SK-N-SH (cell line): ENCODE measurements around the gene TMIGD3. TPM values are rescaled to one million over a fixed set of nuclear protein-coding genes. Genes with fewer than 3 reads are reported as not detected.
A peak's percentile ranks its signal among the peaks of the same experiment; 100 is the strongest.

Source experiments
- CTCF ChIA-PET: fragments of 300-600, 350-600 bp; formaldehyde crosslinking; extraction: SDS; loops from one replicate; lab custom pipeline; 2021; lab: Yijun Ruan, JAX
- POLR2A ChIA-PET: fragments of 350-600 bp; sonication (Branson Sonifier 250); formaldehyde crosslinking; extraction: SDS; loops from one replicate; lab custom pipeline; 2020; ENCODE audit warnings: antibody characterized with exemption, inconsistent platforms; lab: Yijun Ruan, JAX
- DNase-seq: peaks from one replicate; pipeline ENCODE4 v3.0.0; 2012
- H2AFZ ChIP-seq: fragments of 200-600 bp; sonication (generic); 2 replicates; pipeline ENCODE4 v1.8.1; 2016; ENCODE audit warnings: antibody characterized with exemption, mild to moderate bottlenecking, low read depth
- H3F3A ChIP-seq: fragments of 200-600 bp; sonication (generic); replicated peaks from 2 replicates; pipeline ENCODE3; 2016; ENCODE audit warnings: antibody characterized with exemption, mild to moderate bottlenecking; ENCODE audit not compliant: insufficient read depth
- H3K27ac ChIP-seq, 2 experiments: fragments of 200-500 bp in 1 of 2; fragments of 200-600 bp in 1 of 2; sonication (Bioruptor generic) in 1 of 2; sonication (generic), shearing (Covaris generic) in 1 of 2; 2 replicates each; pipeline versions ENCODE4 v1.5.1 to v1.6.1; 2014 to 2016; ENCODE audit warnings: low read depth in 2 of 2, inconsistent platforms in 1 of 2, low read length in 1 of 2, mild to moderate bottlenecking in 1 of 2, mixed read lengths in 1 of 2
- H3K27me3 ChIP-seq: fragments of 200-600 bp; sonication (generic), shearing (Covaris generic); 2 replicates; pipeline ENCODE4 v1.6.1; 2016; ENCODE audit warnings: mixed run types; ENCODE audit not compliant: insufficient read depth
- H3K36me3 ChIP-seq, 2 experiments: fragments of 200-500 bp in 1 of 2; fragments of 200-600 bp in 1 of 2; sonication (Bioruptor generic) in 1 of 2; sonication (generic) in 1 of 2; replicated peaks in 1 of 2; 2 replicates each; pipeline versions ENCODE3 to v1.5.1; 2014 to 2016; ENCODE audit warnings: low read length in 1 of 2, mild to moderate bottlenecking in 1 of 2; ENCODE audit not compliant: insufficient read depth in 2 of 2, control insufficient read depth in 1 of 2
- H3K4me1 ChIP-seq, 2 experiments: fragments of 200-500 bp in 1 of 2; fragments of 200-600 bp in 1 of 2; sonication (Bioruptor generic) in 1 of 2; sonication (generic), shearing (Covaris generic) in 1 of 2; 2 replicates each; pipeline versions ENCODE4 v1.5.1 to v1.6.1; 2014 to 2016; ENCODE audit warnings: low read depth in 1 of 2, low read length in 1 of 2, mixed run types in 1 of 2; ENCODE audit not compliant: insufficient read depth in 2 of 2, control insufficient read depth in 1 of 2
- H3K4me2 ChIP-seq: fragments of 200-600 bp; sonication (generic), shearing (Covaris generic); 2 replicates; pipeline ENCODE4 v1.6.1; 2017; ENCODE audit warnings: mixed run types
- H3K4me3 ChIP-seq, 2 experiments: fragments of 200-500 bp in 1 of 2; fragments of 200-600 bp in 1 of 2; sonication (Bioruptor generic) in 1 of 2; sonication (generic), shearing (Covaris generic) in 1 of 2; 2 replicates each; pipeline versions ENCODE4 v1.5.1 to v1.8.1; 2014 to 2016; ENCODE audit warnings: low read depth in 2 of 2, inconsistent platforms in 1 of 2, low read length in 1 of 2, mild to moderate bottlenecking in 1 of 2, mixed read lengths in 1 of 2, moderate library complexity in 1 of 2
- H3K79me2 ChIP-seq: fragments of 200-600 bp; sonication (generic); 2 replicates; pipeline ENCODE4 v1.8.1; 2017; ENCODE audit warnings: mild to moderate bottlenecking; ENCODE audit not compliant: insufficient read depth
- H3K9ac ChIP-seq: fragments of 200-600 bp; sonication (generic); 2 replicates; pipeline ENCODE4 v1.6.1; 2017; ENCODE audit warnings: mixed run types
- H3K9me2 ChIP-seq: fragments of 200-600 bp; sonication (generic); 2 replicates; pipeline ENCODE4 v1.6.1; 2017; ENCODE audit warnings: mixed run types
- H3K9me3 ChIP-seq: fragments of 200-600 bp; sonication (generic); 2 replicates; pipeline ENCODE4 v1.6.1; 2017; ENCODE audit warnings: mixed run types, mild to moderate bottlenecking, moderate library complexity
- H4K20me1 ChIP-seq: fragments of 200-600 bp; sonication (generic); 2 replicates; pipeline ENCODE4 v1.6.1; 2017; ENCODE audit warnings: mild to moderate bottlenecking, mixed run types; ENCODE audit not compliant: insufficient read depth
- ELF1 ChIP-seq: IDR thresholded peaks from 2 replicates; pipeline ENCODE4 v1.4.0; 2012
- EP300 ChIP-seq, 2 experiments: IDR thresholded peaks; 2 replicates each; pipeline versions ENCODE4 v1.4.0 to v1.6.1; 2012; ENCODE audit warnings: borderline replicate concordance in 1 of 2, low read depth in 1 of 2, low read length in 1 of 2
- EZH2phosphoT487 ChIP-seq: fragments of 200-600 bp; sonication (generic); IDR thresholded peaks from 2 replicates; pipeline ENCODE4 v1.6.1; 2017; ENCODE audit warnings: low read depth, mixed run types, mild to moderate bottlenecking, antibody characterized with exemption, moderate library complexity, borderline replicate concordance
- FOXM1 ChIP-seq: IDR thresholded peaks from 2 replicates; pipeline ENCODE4 v1.4.0; 2012; ENCODE audit warnings: low read depth, mild to moderate bottlenecking
- GABPA ChIP-seq: IDR thresholded peaks from 2 replicates; pipeline ENCODE4 v1.4.0; 2012; ENCODE audit warnings: low read depth, mild to moderate bottlenecking
- GATA2 ChIP-seq: sonication (generic); formaldehyde crosslinking; IDR thresholded peaks from 2 replicates; pipeline ENCODE4 v1.5.0; 2020; ENCODE audit warnings: mild to moderate bottlenecking, missing genetic modification reagents
- JUND ChIP-seq: IDR thresholded peaks from 2 replicates; pipeline ENCODE4 v1.4.0; 2012
- MEF2A ChIP-seq: IDR thresholded peaks from 2 replicates; pipeline ENCODE4 v1.4.0; 2012; ENCODE audit warnings: low read depth, borderline replicate concordance
- NFIC ChIP-seq: IDR thresholded peaks from 2 replicates; pipeline ENCODE4 v1.4.0; 2012; ENCODE audit warnings: borderline replicate concordance
- POLR2AphosphoS5 ChIP-seq: IDR thresholded peaks from 2 replicates; pipeline ENCODE4 v1.6.1; 2012; ENCODE audit warnings: low read depth, low read length
- RAD21 ChIP-seq: IDR thresholded peaks from 2 replicates; pipeline ENCODE4 v1.6.1; 2012; ENCODE audit warnings: mild to moderate bottlenecking, low read length
- RCOR1 ChIP-seq: fragments of 150-350 bp; IDR thresholded peaks from 2 replicates; pipeline ENCODE4 v1.6.1; 2017; ENCODE audit warnings: antibody characterized with exemption, low read length
- RFX5 ChIP-seq: IDR thresholded peaks from 2 replicates; pipeline ENCODE4 v1.6.1; 2012; ENCODE audit warnings: mild to moderate bottlenecking, improper control_type of control experiment, low read length
- RXRA ChIP-seq: IDR thresholded peaks from 2 replicates; pipeline ENCODE4 v1.4.0; 2012; ENCODE audit warnings: low read depth, mild to moderate bottlenecking, borderline replicate concordance
- SIN3A ChIP-seq: IDR thresholded peaks from 2 replicates; pipeline ENCODE4 v1.6.1; 2012; ENCODE audit warnings: low read depth, mild to moderate bottlenecking, low read length, moderate library complexity, borderline replicate concordance
- TAF1 ChIP-seq: IDR thresholded peaks from 2 replicates; pipeline ENCODE4 v1.6.1; 2012; ENCODE audit warnings: low read depth, mild to moderate bottlenecking, low read length, moderate library complexity, borderline replicate concordance
- TCF12 ChIP-seq: IDR thresholded peaks from 2 replicates; pipeline ENCODE4 v1.4.0; 2012
- TEAD4 ChIP-seq: IDR thresholded peaks from 2 replicates; pipeline ENCODE4 v1.4.0; 2012; ENCODE audit warnings: mild to moderate bottlenecking, borderline replicate concordance; ENCODE audit not compliant: insufficient read depth
- WGBS: methylation state at CpG from one replicate; pipeline ENCODE4 v1.1.6; 2017; ENCODE audit warnings: low lambda C conversion rate; 5-methylcytosine and 5-hydroxymethylcytosine counted together
- polyA plus RNA-seq, 3 experiments: library from polyadenylated mRNA; depleted of rRNA; stranded (reverse); fragments of >200 nt; gene quantifications; 2 replicates each; pipeline ENCODE4 v1.2.3, GENCODE V29; 2012
- TF ChIP-seq, protein P1 (sequence below): fragments of 150-350 bp; IDR thresholded peaks from 2 replicates; pipeline ENCODE4 v1.6.1; 2017; ENCODE audit warnings: antibody characterized with exemption, low read length, low read depth, borderline replicate concordance
- TF ChIP-seq, protein P2 (sequence below): IDR thresholded peaks from 2 replicates; pipeline ENCODE4 v1.6.1; 2012; ENCODE audit warnings: mild to moderate bottlenecking, low read depth, low read length, moderate library complexity
- TF ChIP-seq, protein P3 (sequence below): IDR thresholded peaks from 2 replicates; pipeline ENCODE4 v1.4.0; 2012; ENCODE audit warnings: low read depth, borderline replicate concordance

Gene TMIGD3
- polyA plus RNA-seq, 1 of the 3 experiments (the other 2 are of a cell fraction) = not detected

- peaks cover 5% of the 10 kb centered on the region in 2 experiments; a peak in 3 of 4 replicates for H3K4me1 ChIP-seq
- no peaks in the 10 kb centered on the region for H3F3A ChIP-seq
- H3K79me2 ChIP-seq = peaks cover 93% of the 10 kb centered on the region
- no peaks in the 10 kb centered on the region for H3K9me2 ChIP-seq
- ChIA-PET POLR2A (no interaction called here), CTCF (interaction anchor here (0.9 to 1.0 kb wide), 2 partner anchors 58 to 318 kb away, joined by 3 read pairs; no protein-coding TSS in a partner anchor)
- peak overlapping the region; percentile 93 for H3K9ac ChIP-seq
- H3K4me2 ChIP-seq = peak overlapping the region; percentile 92
- H3K27me3 ChIP-seq = no peaks in the 10 kb centered on the region
- no peaks in the 10 kb centered on the region for H3K9me3 ChIP-seq
- TF ChIP-seq, protein P1, sequence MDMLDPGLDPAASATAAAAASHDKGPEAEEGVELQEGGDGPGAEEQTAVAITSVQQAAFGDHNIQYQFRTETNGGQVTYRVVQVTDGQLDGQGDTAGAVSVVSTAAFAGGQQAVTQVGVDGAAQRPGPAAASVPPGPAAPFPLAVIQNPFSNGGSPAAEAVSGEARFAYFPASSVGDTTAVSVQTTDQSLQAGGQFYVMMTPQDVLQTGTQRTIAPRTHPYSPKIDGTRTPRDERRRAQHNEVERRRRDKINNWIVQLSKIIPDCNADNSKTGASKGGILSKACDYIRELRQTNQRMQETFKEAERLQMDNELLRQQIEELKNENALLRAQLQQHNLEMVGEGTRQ = no peak
- no peak for TF ChIP-seq TAF1
- TF ChIP-seq MEF2A = no peak
- TF ChIP-seq GATA2 (CRISPR knock-in tag) = no peak
- no peak for TF ChIP-seq NFIC
- TF ChIP-seq, protein P2, sequence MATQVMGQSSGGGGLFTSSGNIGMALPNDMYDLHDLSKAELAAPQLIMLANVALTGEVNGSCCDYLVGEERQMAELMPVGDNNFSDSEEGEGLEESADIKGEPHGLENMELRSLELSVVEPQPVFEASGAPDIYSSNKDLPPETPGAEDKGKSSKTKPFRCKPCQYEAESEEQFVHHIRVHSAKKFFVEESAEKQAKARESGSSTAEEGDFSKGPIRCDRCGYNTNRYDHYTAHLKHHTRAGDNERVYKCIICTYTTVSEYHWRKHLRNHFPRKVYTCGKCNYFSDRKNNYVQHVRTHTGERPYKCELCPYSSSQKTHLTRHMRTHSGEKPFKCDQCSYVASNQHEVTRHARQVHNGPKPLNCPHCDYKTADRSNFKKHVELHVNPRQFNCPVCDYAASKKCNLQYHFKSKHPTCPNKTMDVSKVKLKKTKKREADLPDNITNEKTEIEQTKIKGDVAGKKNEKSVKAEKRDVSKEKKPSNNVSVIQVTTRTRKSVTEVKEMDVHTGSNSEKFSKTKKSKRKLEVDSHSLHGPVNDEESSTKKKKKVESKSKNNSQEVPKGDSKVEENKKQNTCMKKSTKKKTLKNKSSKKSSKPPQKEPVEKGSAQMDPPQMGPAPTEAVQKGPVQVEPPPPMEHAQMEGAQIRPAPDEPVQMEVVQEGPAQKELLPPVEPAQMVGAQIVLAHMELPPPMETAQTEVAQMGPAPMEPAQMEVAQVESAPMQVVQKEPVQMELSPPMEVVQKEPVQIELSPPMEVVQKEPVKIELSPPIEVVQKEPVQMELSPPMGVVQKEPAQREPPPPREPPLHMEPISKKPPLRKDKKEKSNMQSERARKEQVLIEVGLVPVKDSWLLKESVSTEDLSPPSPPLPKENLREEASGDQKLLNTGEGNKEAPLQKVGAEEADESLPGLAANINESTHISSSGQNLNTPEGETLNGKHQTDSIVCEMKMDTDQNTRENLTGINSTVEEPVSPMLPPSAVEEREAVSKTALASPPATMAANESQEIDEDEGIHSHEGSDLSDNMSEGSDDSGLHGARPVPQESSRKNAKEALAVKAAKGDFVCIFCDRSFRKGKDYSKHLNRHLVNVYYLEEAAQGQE = no peak
- no peak for TF ChIP-seq RFX5
- TF ChIP-seq EZH2phosphoT487 = no peak
- TF ChIP-seq SIN3A = no peak
- TF ChIP-seq POLR2AphosphoS5 = no peak
- TF ChIP-seq TEAD4 = no peak
- TF ChIP-seq RAD21 = no peak
- no peak for TF ChIP-seq RXRA
- no peak for TF ChIP-seq ELF1
- TF ChIP-seq TCF12 = no peak
- H3K27ac ChIP-seq = peak overlapping the region; percentile 69 to 78; a peak in 2 of 4 replicates
- H3K36me3 ChIP-seq = peaks cover 36 to 48% of the 10 kb centered on the region in 2 experiments
- peak overlapping the region; percentile 97 to 99 for H3K4me3 ChIP-seq
- no peak for DNase-seq
- 0 out of 2 replicates have a peak overlapping the region, but pooled peaks have one; percentile 93 for H2AFZ ChIP-seq
- WGBS = 32% methylated on average over 3 of the region's 3 CpGs
- H4K20me1 ChIP-seq = no peaks in the 10 kb centered on the region
Observed at GRCh38 chr1:111450185-111450584, 53.2 kb downstream of the TMIGD3 start.

GRCh38 chr1:111449703-111450017 lies 53.8 kb downstream of the TMIGD3 start:
- Histone ChIP-seq H4K20me1 (no peaks in the 10 kb centered on the region), H3K9me2 (no peaks in the 10 kb centered on the region), H3K36me3 (peaks cover 36 to 48% of the 10 kb centered on the region in 2 experiments), H3K4me3 (peak overlapping the region; percentile 97 to 99), H2AFZ (peak overlapping the region; percentile 93), H3K79me2 (peaks cover 92% of the 10 kb centered on the region), H3K4me2 (peak overlapping the region; percentile 92), H3K9ac (peak overlapping the region; percentile 93), H3K27ac (peak overlapping the region; percentile 69 to 78; a peak in 3 of 4 replicates), H3F3A (no peaks in the 10 kb centered on the region), H3K27me3 (no peaks in the 10 kb centered on the region), H3K4me1 (peaks cover 5% of the 10 kb centered on the region in 2 experiments; a peak in 3 of 4 replicates), H3K9me3 (no peaks in the 10 kb centered on the region)
- DNase-seq = no peak
- WGBS = 3% methylated on average over 8 of the region's 8 CpGs
- POLR2A ChIA-PET = no interaction called here
- CTCF ChIA-PET = interaction anchor here (1.3 kb wide), 1 partner anchor 226 kb away, joined by 4 read pairs; no protein-coding TSS in a partner anchor
- TF ChIP-seq FOXM1 (no peak), EP300 (IDR thresholded peaks at IDR 0.05; ENCODE audit: borderline replicate concordance in 1 of 2, low read depth in 1 of 2, low read length in 1 of 2) (no peak), JUND (no peak), RCOR1 (no peak), NFIC (no peak), RFX5 (no peak), SIN3A (no peak), GABPA (no peak)
- TF ChIP-seq, protein P3, sequence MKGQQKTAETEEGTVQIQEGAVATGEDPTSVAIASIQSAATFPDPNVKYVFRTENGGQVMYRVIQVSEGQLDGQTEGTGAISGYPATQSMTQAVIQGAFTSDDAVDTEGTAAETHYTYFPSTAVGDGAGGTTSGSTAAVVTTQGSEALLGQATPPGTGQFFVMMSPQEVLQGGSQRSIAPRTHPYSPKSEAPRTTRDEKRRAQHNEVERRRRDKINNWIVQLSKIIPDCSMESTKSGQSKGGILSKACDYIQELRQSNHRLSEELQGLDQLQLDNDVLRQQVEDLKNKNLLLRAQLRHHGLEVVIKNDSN = no peak
- TF ChIP-seq, protein P2 = no peak
